ENCODE measurements around the gene MFSD1. TPM values are rescaled to one million over a fixed set of nuclear protein-coding genes. Genes with fewer than 3 reads are reported as not detected.
"Not testable (repeated sequence)": the region's sequence is repeated elsewhere in the genome, so short reads cannot be mapped to it uniquely, and the experiment has no call there.

The MFSD1 gene
- total RNA-seq, 1 donor: 142 TPM

DNA sequence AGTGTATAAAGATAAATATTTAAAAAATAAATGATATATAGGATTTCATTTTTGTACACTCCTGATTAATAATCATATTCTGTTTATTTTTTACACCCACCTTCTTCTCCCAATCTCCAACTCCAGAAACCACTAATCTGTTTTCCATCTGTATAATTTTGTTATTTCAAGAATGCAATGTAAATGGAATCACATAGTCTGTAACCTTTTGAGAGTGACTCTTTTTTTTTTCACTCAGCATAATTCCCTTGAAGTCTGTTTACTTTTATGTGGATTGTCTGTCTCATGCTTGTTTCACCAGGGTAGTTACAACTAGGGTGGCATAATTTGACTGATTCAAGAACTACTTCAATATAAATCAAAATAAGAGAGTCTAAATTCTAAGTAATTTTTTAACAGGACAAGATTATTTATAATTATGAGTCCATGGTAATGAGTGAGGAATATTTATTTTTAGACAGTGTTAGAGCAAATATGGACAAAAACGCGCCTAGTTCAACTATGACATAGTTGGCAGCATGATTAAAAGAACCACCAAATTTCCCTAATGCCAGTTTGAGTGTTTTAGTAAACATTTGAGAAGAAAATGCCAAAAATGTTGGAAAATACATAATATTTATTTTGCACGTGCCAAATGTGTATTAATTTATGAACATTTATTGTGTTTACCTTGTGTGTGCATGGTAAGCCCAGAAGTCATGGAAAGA, 19.4 kb upstream of the MFSD1 start:
- no peak for TF ChIP-seq CTCF (IDR thresholded peaks at IDR 0.05; ENCODE audit: insufficient read depth, low read depth, low read length)
- no peak overlapping the region for H3K4me3 ChIP-seq (ENCODE audit: low read depth, low read length)
- DNase-seq (ENCODE audit: low read depth): peak; percentile 67

DNA sequence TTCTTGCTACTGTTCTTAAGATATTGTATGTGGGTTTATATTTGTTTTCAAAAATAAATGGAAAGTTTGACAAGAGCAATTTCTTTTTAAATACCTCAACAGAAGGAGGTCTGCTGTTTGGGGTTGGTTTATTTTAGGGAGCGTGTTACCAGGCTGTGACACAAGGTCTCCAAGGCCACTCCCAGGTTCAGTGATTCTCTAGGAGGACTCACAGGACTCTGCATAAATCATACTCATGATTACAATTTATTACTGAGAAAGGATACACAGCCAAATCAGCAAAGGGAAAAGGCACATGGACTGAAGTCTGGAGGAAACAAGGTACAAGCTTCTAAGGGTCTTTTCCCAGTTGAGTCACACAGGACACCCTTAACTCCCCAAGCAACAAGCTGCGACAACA, 18.8 kb upstream of the MFSD1 start:
- TF ChIP-seq CTCF (IDR thresholded peaks at IDR 0.05; ENCODE audit: insufficient read depth, low read depth, low read length): no peak
- H3K4me3 ChIP-seq (ENCODE audit: low read depth, low read length): no peak overlapping the region
- DNase-seq (ENCODE audit: low read depth): no peak

DNA sequence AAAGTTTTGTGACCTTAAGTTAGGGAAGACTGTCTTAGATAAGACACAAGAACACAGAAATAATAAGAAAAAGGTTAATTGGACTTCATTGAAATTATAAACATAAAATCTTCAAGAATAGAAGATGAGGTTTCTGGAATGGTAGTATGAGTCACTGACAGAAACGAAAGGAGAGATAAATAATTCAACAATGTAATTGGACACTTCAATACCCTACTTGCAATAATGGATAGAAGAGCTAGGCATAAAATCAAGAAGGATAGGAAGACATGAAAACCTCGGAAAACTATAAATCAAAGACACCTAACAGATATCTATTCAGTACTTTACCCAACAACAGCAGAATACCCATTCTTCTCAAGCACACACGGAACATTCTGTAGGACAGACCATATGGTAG, 15.9 kb upstream of the MFSD1 start:
- no peak for TF ChIP-seq CTCF (IDR thresholded peaks at IDR 0.05; ENCODE audit: insufficient read depth, low read depth, low read length)
- DNase-seq (ENCODE audit: low read depth): no peak
- no peak overlapping the region for H3K4me3 ChIP-seq (ENCODE audit: low read depth, low read length)

- TF ChIP-seq CTCF (IDR thresholded peaks at IDR 0.05; ENCODE audit: insufficient read depth, low read depth, low read length): no peak
- H3K4me3 ChIP-seq (ENCODE audit: low read depth, low read length): no peak overlapping the region
- DNase-seq (ENCODE audit: low read depth): no peak
Observed at GRCh38 chr3:158788446-158788845, 13.4 kb upstream of the MFSD1 start.

- peak; percentile 50 for TF ChIP-seq CTCF (IDR thresholded peaks at IDR 0.05; ENCODE audit: insufficient read depth, low read depth, low read length)
- H3K4me3 ChIP-seq (ENCODE audit: low read depth, low read length): no peak overlapping the region
- DNase-seq (ENCODE audit: low read depth): peak; percentile 77
Observed at GRCh38 chr3:158789592-158789991, 12.3 kb upstream of the MFSD1 start.

DNA sequence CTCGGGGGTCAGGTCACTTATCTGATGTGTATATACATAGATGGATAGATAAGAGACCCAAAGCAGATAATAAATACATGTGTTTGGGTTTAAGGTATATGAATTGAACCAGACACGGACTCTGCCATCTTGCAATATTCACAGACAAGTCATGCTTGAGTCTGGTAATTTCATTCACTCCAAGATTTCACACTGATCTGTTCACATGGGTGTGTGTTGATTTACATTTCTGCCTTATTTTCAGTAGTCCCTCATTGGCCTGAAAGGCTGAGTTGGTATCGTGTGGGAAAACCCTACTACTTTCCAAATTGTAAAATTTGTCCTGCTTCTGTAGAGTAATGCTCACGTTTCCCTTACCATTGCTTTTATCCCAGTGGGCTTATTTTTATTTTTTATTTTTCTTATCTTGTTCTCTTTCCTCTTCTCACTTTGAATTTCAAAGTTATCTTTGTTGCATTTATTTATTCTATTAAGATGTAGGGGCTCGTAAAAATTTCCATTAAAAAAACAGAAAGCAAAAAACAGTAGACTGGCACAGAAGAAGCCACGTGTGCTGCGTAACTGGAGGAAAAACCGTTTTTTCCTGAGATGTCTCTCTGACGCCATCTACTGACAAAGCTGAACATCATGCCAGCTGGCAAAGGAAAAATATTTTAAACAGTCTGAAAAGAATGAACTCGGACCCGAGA, 10.8 kb upstream of the MFSD1 start:
- H3K4me3 ChIP-seq (ENCODE audit: low read depth, low read length): peak overlapping the region; percentile 10
- DNase-seq (ENCODE audit: low read depth): peak; percentile 85
- TF ChIP-seq CTCF (IDR thresholded peaks at IDR 0.05; ENCODE audit: insufficient read depth, low read depth, low read length): peak; percentile 84

DNA sequence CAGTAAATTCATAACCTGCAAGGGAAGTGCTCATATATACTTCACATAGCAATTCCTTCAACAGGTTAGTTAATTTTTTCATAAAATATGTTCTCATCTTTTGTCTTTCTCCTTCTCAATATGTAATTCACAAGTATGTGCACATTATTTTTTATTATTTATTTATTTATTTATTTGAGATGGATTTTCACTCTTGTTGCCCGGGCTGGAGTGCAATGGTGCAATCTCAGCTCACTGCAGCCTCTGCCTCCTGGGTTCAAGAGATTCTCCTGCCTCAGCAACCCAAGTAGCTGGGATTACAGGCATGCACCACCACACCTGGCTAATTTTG, 10.3 kb upstream of the MFSD1 start:
- not testable (repeated sequence) for DNase-seq (ENCODE audit: low read depth)

More for the DNA sequence above, 10.3 kb upstream of the MFSD1 start:
- H3K4me3 ChIP-seq (ENCODE audit: low read depth, low read length): not testable (repeated sequence)
